ENCODE results near the gene ARHGAP31.
"Not testable (repeated sequence)": the region's sequence is repeated elsewhere in the genome, so short reads cannot be mapped to it uniquely, and the experiment has no call there.

Gene ARHGAP31

DNA sequence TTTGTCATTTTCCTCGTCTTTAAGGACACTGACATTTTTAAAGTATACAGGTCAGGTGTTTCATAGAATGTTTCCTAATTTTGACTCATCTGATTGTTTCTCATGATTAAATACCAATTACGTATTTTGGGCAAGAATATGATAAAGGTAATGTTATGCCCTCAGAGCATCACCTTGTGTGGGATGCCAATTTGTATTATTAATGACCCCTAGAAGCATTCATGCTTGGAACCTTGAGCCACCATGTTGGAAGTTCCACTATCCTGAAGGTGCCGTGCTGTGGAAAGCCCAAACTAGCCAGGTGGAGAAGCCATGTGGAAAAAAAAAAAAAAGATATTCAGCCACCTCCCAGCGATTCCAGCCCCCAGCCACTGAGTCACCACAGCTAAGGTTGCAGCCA is 34.4 kb upstream of the ARHGAP31 start:
- no peaks in the 10 kb centered on the region for H3K79me2 ChIP-seq (ENCODE audit: control insufficient read depth, low read length)
- H3F3A ChIP-seq (ENCODE audit: control insufficient read depth, insufficient read depth): no peaks in the 10 kb centered on the region
- no peaks in the 10 kb centered on the region for H3K36me3 ChIP-seq (ENCODE audit: control insufficient read depth, low read length)
- TF ChIP-seq, protein P1, sequence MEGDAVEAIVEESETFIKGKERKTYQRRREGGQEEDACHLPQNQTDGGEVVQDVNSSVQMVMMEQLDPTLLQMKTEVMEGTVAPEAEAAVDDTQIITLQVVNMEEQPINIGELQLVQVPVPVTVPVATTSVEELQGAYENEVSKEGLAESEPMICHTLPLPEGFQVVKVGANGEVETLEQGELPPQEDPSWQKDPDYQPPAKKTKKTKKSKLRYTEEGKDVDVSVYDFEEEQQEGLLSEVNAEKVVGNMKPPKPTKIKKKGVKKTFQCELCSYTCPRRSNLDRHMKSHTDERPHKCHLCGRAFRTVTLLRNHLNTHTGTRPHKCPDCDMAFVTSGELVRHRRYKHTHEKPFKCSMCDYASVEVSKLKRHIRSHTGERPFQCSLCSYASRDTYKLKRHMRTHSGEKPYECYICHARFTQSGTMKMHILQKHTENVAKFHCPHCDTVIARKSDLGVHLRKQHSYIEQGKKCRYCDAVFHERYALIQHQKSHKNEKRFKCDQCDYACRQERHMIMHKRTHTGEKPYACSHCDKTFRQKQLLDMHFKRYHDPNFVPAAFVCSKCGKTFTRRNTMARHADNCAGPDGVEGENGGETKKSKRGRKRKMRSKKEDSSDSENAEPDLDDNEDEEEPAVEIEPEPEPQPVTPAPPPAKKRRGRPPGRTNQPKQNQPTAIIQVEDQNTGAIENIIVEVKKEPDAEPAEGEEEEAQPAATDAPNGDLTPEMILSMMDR (IDR thresholded peaks at IDR 0.05; ENCODE audit: low read depth, low read length, poor library complexity, severe bottlenecking): no peak
- no peak for TF ChIP-seq EZH2phosphoT487 (IDR thresholded peaks at IDR 0.05; ENCODE audit: borderline replicate concordance, low read length)
- no peak overlapping the region for H3K27ac ChIP-seq (ENCODE audit: low read depth, low read length)
- no peaks in the 10 kb centered on the region for H4K20me1 ChIP-seq (ENCODE audit: control insufficient read depth, insufficient read depth, low read depth, low read length)
- H3K4me2 ChIP-seq (ENCODE audit: low read length): no peak overlapping the region
- H3K4me1 ChIP-seq (ENCODE audit: control insufficient read depth, low read length): peaks cover 17% of the 10 kb centered on the region
- H3K4me3 ChIP-seq (ENCODE audit: low read length): no peak overlapping the region
- H3K9me2 ChIP-seq (replicated peaks; ENCODE audit: control insufficient read depth, low read length): no peaks in the 10 kb centered on the region
- H3K9me3 ChIP-seq (ENCODE audit: control insufficient read depth, insufficient read depth, low read length): no peaks in the 10 kb centered on the region
- no peaks in the 10 kb centered on the region for H3K27me3 ChIP-seq (ENCODE audit: control insufficient read depth, low read length)

DNA sequence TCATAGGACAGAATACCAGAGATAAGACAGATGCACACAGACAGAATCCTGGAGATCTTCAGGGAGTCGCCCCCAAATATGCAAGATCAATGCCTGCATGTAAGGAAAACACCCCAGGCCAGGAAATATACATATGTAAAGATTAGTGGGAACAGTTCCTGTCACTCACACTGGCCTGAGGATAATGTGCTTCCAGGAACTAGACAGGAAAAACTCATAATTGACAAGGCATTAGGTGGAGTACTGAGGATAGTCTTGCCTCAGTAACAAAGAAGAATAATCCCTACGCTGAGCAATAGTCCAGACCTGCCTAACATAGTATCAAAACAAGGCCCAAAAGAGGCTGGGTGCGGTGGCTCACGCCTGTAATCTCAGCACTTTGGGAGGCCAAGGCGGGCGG is 33.1 kb upstream of the ARHGAP31 start:
- Histone ChIP-seq H3K9me3 (ENCODE audit: control insufficient read depth, insufficient read depth, low read length) (no peaks in the 10 kb centered on the region), H3K36me3 (ENCODE audit: control insufficient read depth, low read length) (no peaks in the 10 kb centered on the region), H3F3A (ENCODE audit: control insufficient read depth, insufficient read depth) (no peaks in the 10 kb centered on the region), H3K4me3 (ENCODE audit: low read length) (no peak overlapping the region), H3K9me2 (replicated peaks; ENCODE audit: control insufficient read depth, low read length) (no peaks in the 10 kb centered on the region), H3K4me2 (ENCODE audit: low read length) (no peak overlapping the region), H3K27me3 (ENCODE audit: control insufficient read depth, low read length) (no peaks in the 10 kb centered on the region), H3K79me2 (ENCODE audit: control insufficient read depth, low read length) (no peaks in the 10 kb centered on the region), H3K27ac (ENCODE audit: low read depth, low read length) (no peak overlapping the region), H4K20me1 (ENCODE audit: control insufficient read depth, insufficient read depth, low read depth, low read length) (no peaks in the 10 kb centered on the region), H3K4me1 (ENCODE audit: control insufficient read depth, low read length) (peaks cover 17% of the 10 kb centered on the region)
- TF ChIP-seq EZH2phosphoT487 (IDR thresholded peaks at IDR 0.05; ENCODE audit: borderline replicate concordance, low read length): no peak
- TF ChIP-seq, protein P1 (IDR thresholded peaks at IDR 0.05; ENCODE audit: low read depth, low read length, poor library complexity, severe bottlenecking): no peak

DNA sequence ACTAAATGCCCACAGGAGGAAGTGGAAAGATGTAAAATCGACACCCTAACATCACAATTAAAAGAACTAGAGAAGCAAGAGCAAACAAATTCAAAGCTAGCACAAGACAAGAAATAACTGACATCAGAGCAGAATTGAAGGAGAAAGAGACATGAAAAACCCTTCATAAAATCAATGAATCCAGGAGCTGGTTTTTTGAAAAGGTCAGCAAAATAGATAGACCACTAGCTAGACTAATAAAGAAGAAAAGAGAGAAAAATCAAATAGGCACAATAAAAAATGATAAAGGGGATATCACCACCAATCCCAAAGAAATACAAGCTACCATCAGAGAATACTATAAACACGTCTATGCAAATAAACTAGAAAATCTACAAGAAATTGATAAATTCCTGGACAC is 24.0 kb upstream of the ARHGAP31 start:
- not testable (repeated sequence) for H3K4me2 ChIP-seq (ENCODE audit: low read length); H3K9me2 ChIP-seq (replicated peaks; ENCODE audit: control insufficient read depth, low read length); H3K27me3 ChIP-seq (ENCODE audit: control insufficient read depth, low read length); H3K4me3 ChIP-seq (ENCODE audit: low read length); H4K20me1 ChIP-seq (ENCODE audit: control insufficient read depth, insufficient read depth, low read depth, low read length); H3K27ac ChIP-seq (ENCODE audit: low read depth, low read length); H3K79me2 ChIP-seq (ENCODE audit: control insufficient read depth, low read length); H3F3A ChIP-seq (ENCODE audit: control insufficient read depth, insufficient read depth); H3K36me3 ChIP-seq (ENCODE audit: control insufficient read depth, low read length); H3K4me1 ChIP-seq (ENCODE audit: control insufficient read depth, low read length); H3K9me3 ChIP-seq (ENCODE audit: control insufficient read depth, insufficient read depth, low read length)

DNA sequence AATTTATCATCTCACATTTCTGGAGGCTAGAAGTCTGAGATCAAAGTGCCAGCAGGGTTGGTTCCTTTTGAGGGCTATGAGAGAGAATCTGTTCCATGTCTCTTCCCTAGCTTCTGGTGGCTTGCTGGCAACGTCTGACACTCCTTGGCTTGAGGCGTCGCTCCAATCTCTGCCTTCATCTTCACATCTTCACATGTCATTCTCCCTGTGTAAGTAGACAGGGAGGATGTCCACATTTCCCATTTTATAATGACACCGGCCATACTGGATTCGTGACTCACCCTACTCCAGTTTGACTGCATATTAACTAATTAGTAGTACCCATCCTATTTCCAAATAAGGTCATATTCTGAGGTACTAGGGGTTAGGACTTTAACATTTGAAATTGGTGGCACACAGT is 17.5 kb upstream of the ARHGAP31 start:
- Histone ChIP-seq H3K79me2 (ENCODE audit: control insufficient read depth, low read length) (no peaks in the 10 kb centered on the region), H3K27ac (ENCODE audit: low read depth, low read length) (no peak overlapping the region), H3K4me3 (ENCODE audit: low read length) (no peak overlapping the region), H3K9me3 (ENCODE audit: control insufficient read depth, insufficient read depth, low read length) (0 out of 2 replicates have a peak, but pooled peaks cover 3% of the 10 kb centered on the region), H3K27me3 (ENCODE audit: control insufficient read depth, low read length) (no peaks in the 10 kb centered on the region), H3K4me2 (ENCODE audit: low read length) (no peak overlapping the region), H3F3A (ENCODE audit: control insufficient read depth, insufficient read depth) (no peaks in the 10 kb centered on the region), H3K4me1 (ENCODE audit: control insufficient read depth, low read length) (no peaks in the 10 kb centered on the region), H3K9me2 (replicated peaks; ENCODE audit: control insufficient read depth, low read length) (no peaks in the 10 kb centered on the region), H4K20me1 (ENCODE audit: control insufficient read depth, insufficient read depth, low read depth, low read length) (no peaks in the 10 kb centered on the region), H3K36me3 (ENCODE audit: control insufficient read depth, low read length) (no peaks in the 10 kb centered on the region)
- TF ChIP-seq EZH2phosphoT487 (IDR thresholded peaks at IDR 0.05; ENCODE audit: borderline replicate concordance, low read length): no peak
- TF ChIP-seq, protein P1 (IDR thresholded peaks at IDR 0.05; ENCODE audit: low read depth, low read length, poor library complexity, severe bottlenecking): no peak
